Adipocyte (in vitro differentiated cells): ENCODE results near the gene SIK3.
A peak's percentile ranks its signal among the peaks of the same experiment; 100 is the strongest.
"Not testable (repeated sequence)": the region's sequence is repeated elsewhere in the genome, so short reads cannot be mapped to it uniquely, and the experiment has no call there.

ENCODE experiments used
- DNase-seq: peaks from one replicate; pipeline ENCODE4 v3.0.0-alpha.2; 2015; ENCODE audit warnings: low read depth
- H3K27me3 ChIP-seq: replicated peaks from 2 replicates; pipeline ENCODE4 v1.7.0; 2013; ENCODE audit warnings: mild to moderate bottlenecking, low read length, moderate library complexity; ENCODE audit not compliant: control insufficient read depth, insufficient read depth
- H3K36me3 ChIP-seq: 2 replicates; pipeline ENCODE4 v1.7.0; 2013; ENCODE audit warnings: low read length, mild to moderate bottlenecking, moderate library complexity; ENCODE audit not compliant: control insufficient read depth, insufficient read depth, severe bottlenecking
- H3K4me1 ChIP-seq: 2 replicates; pipeline ENCODE4 v1.7.0; 2013; ENCODE audit warnings: mild to moderate bottlenecking, low read length, moderate library complexity; ENCODE audit not compliant: control insufficient read depth, insufficient read depth
- H3K4me3 ChIP-seq: 2 replicates; pipeline ENCODE4 v1.7.0; 2013; ENCODE audit warnings: mild to moderate bottlenecking, low read length, moderate library complexity
- H3K9ac ChIP-seq: 2 replicates; pipeline ENCODE4 v1.7.0; 2013; ENCODE audit warnings: mild to moderate bottlenecking, low read length, moderate library complexity
- H3K9me3 ChIP-seq: 2 replicates; pipeline ENCODE4 v1.7.0; 2013; ENCODE audit warnings: mild to moderate bottlenecking, low read length, moderate library complexity; ENCODE audit not compliant: control insufficient read depth

SIK3 gene

DNA sequence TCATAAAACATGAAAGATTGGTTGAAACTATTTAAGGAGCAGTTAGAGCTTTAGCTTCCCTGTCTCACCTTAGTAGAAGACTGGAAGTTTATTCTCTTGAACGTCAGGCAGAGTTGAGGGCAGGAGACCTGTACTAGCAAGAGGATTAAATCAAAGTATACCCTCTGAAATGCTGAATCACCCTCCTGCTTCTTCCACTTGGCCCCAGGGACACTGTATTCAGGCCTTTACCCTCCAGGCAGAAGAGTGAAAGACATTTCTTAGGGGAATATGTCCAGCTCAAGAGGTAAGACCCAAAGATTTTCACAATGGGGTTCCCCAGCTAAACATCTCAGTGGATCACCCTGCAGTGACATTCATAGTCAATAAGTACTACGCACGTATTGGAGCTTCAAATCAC, 287.0 kb downstream of the SIK3 start:
- DNase-seq, result no peak
- Histone ChIP-seq H3K36me3 (no peaks in the 10 kb centered on the region), H3K27me3 (no peaks in the 10 kb centered on the region), H3K4me3 (no peak overlapping the region), H3K4me1 (peaks cover 10% of the 10 kb centered on the region), H3K9me3 (peaks cover 3% of the 10 kb centered on the region), H3K9ac (no peak overlapping the region)

GRCh38 chr11:116808262-116809175, 289.7 kb downstream of the SIK3 start:
- Histone ChIP-seq H3K4me1 (peaks cover 10% of the 10 kb centered on the region), H3K9me3 (peaks cover 3% of the 10 kb centered on the region), H3K4me3 (no peak overlapping the region), H3K9ac (no peak overlapping the region), H3K27me3 (no peaks in the 10 kb centered on the region), H3K36me3 (no peaks in the 10 kb centered on the region)
- DNase-seq, result no peak

DNA sequence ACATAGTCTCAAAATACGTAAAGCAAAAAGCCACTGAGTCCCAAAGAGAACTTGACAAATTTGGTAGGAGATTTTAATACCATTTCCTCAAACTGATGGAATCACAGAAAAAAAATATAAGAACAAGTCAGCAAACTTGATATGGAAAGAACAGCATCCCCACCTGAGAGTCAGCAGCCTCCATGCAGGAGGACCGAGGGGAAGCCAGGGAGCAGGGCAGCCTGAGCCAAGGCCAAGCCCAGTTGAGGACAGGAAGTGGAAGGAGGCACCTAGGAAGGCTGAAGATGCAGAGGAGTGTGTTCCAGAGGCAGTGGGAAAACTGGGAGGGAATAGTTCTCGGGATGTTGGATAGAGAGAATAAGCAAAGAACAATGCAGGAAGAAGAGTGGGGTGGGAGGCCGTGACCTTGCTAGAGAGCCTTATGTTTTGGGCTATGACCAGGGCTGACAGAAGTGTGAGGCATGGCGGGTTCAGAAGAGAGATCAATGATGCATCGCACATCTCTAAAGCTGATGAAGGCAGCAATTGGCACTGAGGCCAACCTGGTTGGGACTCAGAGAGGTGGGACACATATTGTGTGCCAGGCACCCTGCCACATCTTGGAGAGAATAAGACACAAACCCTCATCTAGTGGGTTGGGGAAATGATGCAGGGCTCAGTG, 290.5 kb downstream of the SIK3 start:
- Histone ChIP-seq H3K36me3 (no peaks in the 10 kb centered on the region), H3K9me3 (no peaks in the 10 kb centered on the region), H3K4me1 (peaks cover 10% of the 10 kb centered on the region), H3K9ac (no peak overlapping the region), H3K4me3 (no peak overlapping the region), H3K27me3 (no peaks in the 10 kb centered on the region)
- DNase-seq, result no peak

DNA sequence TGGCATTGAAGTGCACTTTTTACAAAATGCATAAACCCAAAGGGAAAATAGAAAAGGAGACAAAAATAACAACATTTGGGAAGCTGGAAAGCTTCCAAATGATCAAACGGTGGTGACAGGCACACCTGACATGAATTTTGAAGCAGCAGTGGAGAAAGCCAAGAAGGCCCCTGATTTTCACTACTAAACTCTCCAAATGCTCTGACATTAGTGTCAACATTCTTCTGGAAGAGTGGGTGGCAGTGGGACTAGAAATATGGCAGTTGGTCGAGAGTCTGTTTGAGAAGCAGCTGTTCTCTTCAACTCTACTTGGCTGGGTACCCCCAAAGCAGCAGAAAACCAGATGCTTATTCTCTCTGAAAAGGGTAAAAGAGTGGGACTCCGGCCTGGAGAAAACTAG, 294.2 kb downstream of the SIK3 start:
- Histone ChIP-seq H3K27me3 (no peaks in the 10 kb centered on the region), H3K4me1 (peaks cover 7% of the 10 kb centered on the region), H3K36me3 (no peaks in the 10 kb centered on the region), H3K9me3 (no peaks in the 10 kb centered on the region), H3K9ac (no peak overlapping the region), H3K4me3 (no peak overlapping the region)
- DNase-seq, result no peak

DNA sequence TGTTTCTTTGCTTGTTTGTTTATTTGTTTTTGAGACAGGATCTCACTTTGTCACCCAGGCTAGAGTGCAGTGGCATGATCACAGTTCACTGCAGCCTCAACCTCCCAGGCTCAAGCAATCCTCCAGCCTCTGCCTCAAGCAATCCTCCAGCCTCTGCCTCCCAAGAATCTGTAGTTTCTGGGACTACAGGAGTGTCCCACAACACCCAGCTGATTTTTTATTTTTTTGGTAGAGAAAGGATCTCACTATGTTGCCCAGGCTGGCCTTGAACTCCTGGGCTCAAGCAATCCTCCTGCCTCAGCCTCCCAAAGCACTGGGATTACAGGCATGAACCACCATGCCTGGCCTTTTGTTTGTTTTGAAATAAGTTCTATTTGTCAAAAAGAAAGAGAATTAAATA, 296.6 kb downstream of the SIK3 start:
- DNase-seq, H3K9me3 ChIP-seq, H3K4me1 ChIP-seq, H3K4me3 ChIP-seq, H3K9ac ChIP-seq, H3K27me3 ChIP-seq, H3K36me3 ChIP-seq: not testable (repeated sequence)

- H3K36me3 ChIP-seq, result no peaks in the 10 kb centered on the region
- H3K9ac ChIP-seq, result no peak overlapping the region
- no peak for DNase-seq
- H3K27me3 ChIP-seq, result no peaks in the 10 kb centered on the region
- no peaks in the 10 kb centered on the region for H3K4me1 ChIP-seq
- H3K9me3 ChIP-seq, result no peaks in the 10 kb centered on the region
- no peak overlapping the region for H3K4me3 ChIP-seq
Measured at GRCh38 chr11:116800610-116801009, 297.6 kb downstream of the SIK3 start.

- Histone ChIP-seq H3K9me3 (no peaks in the 10 kb centered on the region), H3K4me3 (no peak overlapping the region), H3K9ac (no peak overlapping the region), H3K36me3 (no peaks in the 10 kb centered on the region), H3K27me3 (no peaks in the 10 kb centered on the region), H3K4me1 (peaks cover 4% of the 10 kb centered on the region)
- no peak for DNase-seq
Measured at GRCh38 chr11:116798368-116798767, 299.9 kb downstream of the SIK3 start.

DNA sequence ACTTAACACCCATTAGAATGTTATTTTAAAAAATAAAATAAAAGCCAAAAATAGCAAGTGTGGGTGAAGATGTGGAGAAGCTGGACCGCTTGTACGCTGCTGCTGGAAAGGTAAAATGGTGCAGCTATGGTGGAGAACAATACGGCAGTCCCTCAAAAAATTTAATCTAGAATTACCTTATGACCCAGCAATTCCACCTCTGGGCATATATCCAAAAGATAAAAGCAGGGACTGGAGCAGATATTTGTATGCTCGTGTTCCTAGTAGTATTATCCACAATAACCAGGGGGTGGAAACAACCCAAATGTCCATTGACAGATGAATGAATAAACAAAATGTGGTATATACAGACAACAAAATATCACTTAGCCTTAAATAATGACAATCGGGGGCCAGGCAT, 300.4 kb downstream of the SIK3 start:
- Histone ChIP-seq H3K27me3 (no peaks in the 10 kb centered on the region), H3K4me3 (no peak overlapping the region)

DNA sequence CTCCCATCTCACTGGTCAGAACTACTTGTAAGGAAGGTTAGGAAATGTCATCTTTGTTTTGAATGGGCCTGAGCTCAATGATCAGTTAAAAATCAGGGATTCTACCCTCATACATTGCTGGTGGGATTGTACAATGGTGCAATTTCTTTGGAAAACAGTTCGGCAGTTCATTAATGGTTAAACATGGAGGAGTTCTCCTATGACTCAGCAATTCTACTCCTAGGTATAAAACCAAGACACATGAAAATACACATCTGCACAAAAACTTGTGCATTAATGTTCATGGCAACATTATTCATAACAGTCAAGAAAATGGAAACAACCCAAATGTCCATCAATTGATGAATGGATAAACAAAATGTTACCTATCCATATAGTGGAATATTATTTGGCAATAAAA, 301.7 kb downstream of the SIK3 start:
- Histone ChIP-seq H3K9me3 (no peaks in the 10 kb centered on the region), H3K9ac (no peak overlapping the region), H3K27me3 (no peaks in the 10 kb centered on the region), H3K4me1 (peaks cover 23% of the 10 kb centered on the region), H3K36me3 (no peaks in the 10 kb centered on the region), H3K4me3 (no peak overlapping the region)
- DNase-seq, result no peak

More for the DNA sequence above, 300.4 kb downstream of the SIK3 start:
- H3K4me1 ChIP-seq, result peaks cover 10% of the 10 kb centered on the region
- DNase-seq, result no peak
- no peaks in the 10 kb centered on the region for H3K36me3 ChIP-seq
- no peak overlapping the region for H3K9ac ChIP-seq
- H3K9me3 ChIP-seq, result no peaks in the 10 kb centered on the region

- no peak for DNase-seq
Measured at GRCh38 chr11:116794851-116795250, 303.4 kb downstream of the SIK3 start.

GRCh38 chr11:116793772-116794097, 304.5 kb downstream of the SIK3 start:
- Histone ChIP-seq H3K27me3 (no peaks in the 10 kb centered on the region), H3K4me3 (no peak overlapping the region), H3K9ac (peak overlapping the region; percentile 11), H3K36me3 (no peaks in the 10 kb centered on the region), H3K9me3 (no peaks in the 10 kb centered on the region), H3K4me1 (peaks cover 28% of the 10 kb centered on the region)
- no peak for DNase-seq

More at GRCh38 chr11:116794851-116795250, 303.4 kb downstream of the SIK3 start:
- no peaks in the 10 kb centered on the region for H3K9me3 ChIP-seq
- H3K27me3 ChIP-seq, result no peaks in the 10 kb centered on the region
- no peaks in the 10 kb centered on the region for H3K36me3 ChIP-seq
- peaks cover 28% of the 10 kb centered on the region for H3K4me1 ChIP-seq
- H3K9ac ChIP-seq, result no peak overlapping the region
- no peak overlapping the region for H3K4me3 ChIP-seq
